Breast epithelium (tissue), 4 donors: ENCODE results near the gene GPR158. TPM values are rescaled to one million over a fixed set of nuclear protein-coding genes. Genes with fewer than 3 reads are reported as not detected.

Experiments
- DNase-seq, 2 donors: peaks; one replicate each; pipeline ENCODE4 v3.0.0-alpha.2; 2019; ENCODE audit warnings: low spot score in 2 of 2
- H3K27ac ChIP-seq, 2 donors: fragments of 200-600 bp; sonication (generic) in 1 of 2; one replicate each; pipeline ENCODE4 v1.5.1; 2016 to 2019; ENCODE audit warnings: mild to moderate bottlenecking in 1 of 2
- H3K27me3 ChIP-seq, 2 donors: fragments of 200-600 bp; sonication (generic) in 1 of 2; one replicate each; pipeline versions ENCODE4 v1.5.1 to v1.6.0; 2017 to 2019; ENCODE audit warnings: control low read depth in 1 of 2, mild to moderate bottlenecking in 1 of 2
- H3K36me3 ChIP-seq: fragments of 200-600 bp; one replicate; pipeline ENCODE4 v1.5.1; 2019
- H3K4me1 ChIP-seq, 2 donors: fragments of 200-600 bp; sonication (generic); one replicate each; pipeline ENCODE4 v1.5.1; 2016 to 2019; ENCODE audit warnings: control low read depth in 1 of 2
- H3K4me3 ChIP-seq, 3 donors: fragments of 200-600 bp; sonication (generic); 1 replicate in 2 of 3; 2 replicates in 1 of 3; pipeline ENCODE4 v1.5.1; 2016 to 2019; ENCODE audit warnings: mild to moderate bottlenecking in 3 of 3, moderate library complexity in 2 of 3
- H3K9me3 ChIP-seq, 2 donors: fragments of 200-600 bp; sonication (generic) in 1 of 2; one replicate each; pipeline ENCODE4 v1.5.1; 2016 to 2019; ENCODE audit warnings: control low read depth in 1 of 2
- CTCF ChIP-seq, 3 donors: fragments of 450-650 bp; IDR thresholded peaks; one replicate each; pipeline ENCODE4 v1.5.1; 2016 to 2017; ENCODE audit warnings: antibody characterized with exemption in 3 of 3, mild to moderate bottlenecking in 3 of 3, moderate library complexity in 3 of 3
- POLR2A ChIP-seq: fragments of 450-650 bp; IDR thresholded peaks from one replicate; pipeline ENCODE4 v1.6.1; 2016; ENCODE audit warnings: antibody characterized with exemption, mild to moderate bottlenecking, moderate library complexity
- POLR2AphosphoS5 ChIP-seq, 3 donors: sonication (generic); formaldehyde crosslinking; IDR thresholded peaks; one replicate each; pipeline ENCODE4 v1.6.1; 2017; ENCODE audit warnings: antibody characterized with exemption in 3 of 3
- intact Hi-C: fragments of 100-400 bp; cut with DNase I; formaldehyde crosslinking; loops from one replicate; pipeline ENCODE4 v1.15.1; 2023; ENCODE audit warnings: low total_unique reads
- total RNA-seq, 3 donors: library from RNA; depleted of rRNA; stranded (reverse); fragments of >200 nt; gene quantifications; one replicate each; pipeline ENCODE4 v1.1.0, GENCODE V29; 2016

The GPR158 gene
- total RNA-seq, 3 donors from 2014 or later: 0.16 to 0.29 TPM; not detected in 1

GRCh38 chr10:25501912-25502311 is 327.1 kb downstream of the GPR158 start:
- intact Hi-C loops: no loop called here
- TF ChIP-seq POLR2A: no peak
- TF ChIP-seq CTCF (IDR thresholded peaks at IDR 0.05): no peak
- no peak for TF ChIP-seq POLR2AphosphoS5 (IDR thresholded peaks at IDR 0.05)
- DNase-seq: no peak
- Histone ChIP-seq H3K27ac (no peak overlapping the region), H3K4me3 (no peak overlapping the region), H3K27me3 (no peaks in the 10 kb centered on the region), H3K9me3 (no peaks in the 10 kb centered on the region), H3K4me1 (no peaks in the 10 kb centered on the region), H3K36me3 (no peaks in the 10 kb centered on the region)

GRCh38 chr10:25502453-25502852 is 327.7 kb downstream of the GPR158 start:
- no peak for TF ChIP-seq POLR2AphosphoS5 (IDR thresholded peaks at IDR 0.05)
- no peak for TF ChIP-seq CTCF (IDR thresholded peaks at IDR 0.05)
- no peak for TF ChIP-seq POLR2A
- H3K9me3 ChIP-seq: no peaks in the 10 kb centered on the region
- H3K4me1 ChIP-seq: no peaks in the 10 kb centered on the region
- H3K27me3 ChIP-seq: no peaks in the 10 kb centered on the region
- intact Hi-C loops: no loop called here
- H3K36me3 ChIP-seq: no peaks in the 10 kb centered on the region
- DNase-seq: no peak
- no peak overlapping the region for H3K27ac ChIP-seq
- no peak overlapping the region for H3K4me3 ChIP-seq

- Histone ChIP-seq H3K4me1 (no peaks in the 10 kb centered on the region), H3K36me3 (no peaks in the 10 kb centered on the region), H3K27ac (no peak overlapping the region), H3K4me3 (no peak overlapping the region), H3K9me3 (no peaks in the 10 kb centered on the region), H3K27me3 (no peaks in the 10 kb centered on the region)
- DNase-seq: no peak
- intact Hi-C loops: no loop called here
- no peak for TF ChIP-seq POLR2AphosphoS5 (IDR thresholded peaks at IDR 0.05)
- no peak for TF ChIP-seq POLR2A
- no peak for TF ChIP-seq CTCF (IDR thresholded peaks at IDR 0.05)
Observed at GRCh38 chr10:25504306-25504705, 329.5 kb downstream of the GPR158 start.

- H3K4me3 ChIP-seq: no peak overlapping the region
- intact Hi-C loops: no loop called here
- H3K36me3 ChIP-seq: no peaks in the 10 kb centered on the region
- DNase-seq: no peak
- H3K27ac ChIP-seq: no peak overlapping the region
- H3K27me3 ChIP-seq: no peaks in the 10 kb centered on the region
- no peaks in the 10 kb centered on the region for H3K9me3 ChIP-seq
- no peak for TF ChIP-seq POLR2AphosphoS5 (IDR thresholded peaks at IDR 0.05)
- no peak for TF ChIP-seq CTCF (IDR thresholded peaks at IDR 0.05)
- TF ChIP-seq POLR2A: no peak
- H3K4me1 ChIP-seq: no peaks in the 10 kb centered on the region
Observed at GRCh38 chr10:25504838-25505237, 330.0 kb downstream of the GPR158 start.

- Histone ChIP-seq H3K4me3 (no peak overlapping the region), H3K9me3 (no peaks in the 10 kb centered on the region), H3K36me3 (no peaks in the 10 kb centered on the region), H3K27ac (no peak overlapping the region), H3K27me3 (no peaks in the 10 kb centered on the region), H3K4me1 (no peaks in the 10 kb centered on the region)
- intact Hi-C loops: no loop called here
- TF ChIP-seq POLR2A (no peak), POLR2AphosphoS5 (IDR thresholded peaks at IDR 0.05) (no peak), CTCF (IDR thresholded peaks at IDR 0.05) (no peak)
- DNase-seq: no peak
Observed at GRCh38 chr10:25505466-25505865, 330.7 kb downstream of the GPR158 start.
